Dermis blood vessel endothelial cell (primary cell): Measurements from ENCODE around the gene TAF8. TPM values are rescaled to one million over a fixed set of nuclear protein-coding genes. Genes with fewer than 3 reads are reported as not detected.

ENCODE experiments used
- DNase-seq: peaks from one replicate; pipeline ENCODE4 v3.0.0; 2010
- total RNA-seq: library from RNA; depleted of rRNA; stranded (reverse); fragments of >200 nt; gene quantifications from 2 replicates; pipeline ENCODE4 v1.2.3, GENCODE V29; 2014

The TAF8 gene
- total RNA-seq, 1 donor from 2014 or later = 20.3 TPM

GRCh38 chr6:42059743-42060142, 9.4 kb downstream of the TAF8 start:
- no peak for DNase-seq

GRCh38 chr6:42066156-42066675, 15.9 kb downstream of the TAF8 start:
- DNase-seq = no peak

GRCh38 chr6:42068173-42068572, 17.8 kb downstream of the TAF8 start:
- DNase-seq = no peak

- DNase-seq = no peak
Measured at GRCh38 chr6:42068872-42069522, 18.7 kb downstream of the TAF8 start.

- no peak for DNase-seq
Measured at GRCh38 chr6:42071881-42072583, 21.7 kb downstream of the TAF8 start.

GRCh38 chr6:42073287-42073686, 23.0 kb downstream of the TAF8 start:
- DNase-seq = no peak

GRCh38 chr6:42075159-42075838, 25.0 kb downstream of the TAF8 start:
- peak; percentile 84 for DNase-seq

- DNase-seq = no peak
Measured at GRCh38 chr6:42078386-42078785, 28.1 kb downstream of the TAF8 start.

GRCh38 chr6:42079941-42080464, 29.7 kb downstream of the TAF8 start:
- DNase-seq = no peak

- no peak for DNase-seq
Measured at GRCh38 chr6:42083530-42083929, 33.2 kb downstream of the TAF8 start.

- peak; percentile 15 for DNase-seq
Measured at GRCh38 chr6:42084889-42085288, 34.6 kb downstream of the TAF8 start.

- peak; percentile 69 for DNase-seq
Measured at GRCh38 chr6:42086046-42087035, 36.0 kb downstream of the TAF8 start.

GRCh38 chr6:42088101-42088591, 37.8 kb downstream of the TAF8 start:
- DNase-seq = peak; percentile 16

GRCh38 chr6:42090819-42091717, 40.7 kb downstream of the TAF8 start:
- no peak for DNase-seq

- DNase-seq = no peak
Measured at GRCh38 chr6:42091718-42092023, 41.3 kb downstream of the TAF8 start.

- no peak for DNase-seq
Measured at GRCh38 chr6:42093582-42094329, 43.4 kb downstream of the TAF8 start.

- DNase-seq = no peak
Measured at GRCh38 chr6:42095094-42095493, 44.8 kb downstream of the TAF8 start.

GRCh38 chr6:42095776-42096541, 45.6 kb downstream of the TAF8 start:
- no peak for DNase-seq

GRCh38 chr6:42099340-42100028, 49.2 kb downstream of the TAF8 start:
- peak; percentile 44 for DNase-seq
